ENCODE results near the gene P2RY6.

P2RY6 gene

GRCh38 chr11:73267906-73268540 is 4.1 kb upstream of the P2RY6 start:
- H3K36me3 ChIP-seq (ENCODE audit: control insufficient read depth, insufficient read depth, low read length) = no peaks in the 10 kb centered on the region
- H3K9ac ChIP-seq = no peak overlapping the region
- H3K4me2 ChIP-seq (ENCODE audit: low read length) = no peak overlapping the region
- H3K79me2 ChIP-seq = no peaks in the 10 kb centered on the region
- no peak overlapping the region for H3K4me3 ChIP-seq (ENCODE audit: low read depth, low read length)
- TF ChIP-seq CTCF (IDR thresholded peaks at IDR 0.05) = no peak
- no peaks in the 10 kb centered on the region for H3K9me3 ChIP-seq (ENCODE audit: control insufficient read depth, low read length)
- H3K4me1 ChIP-seq = no peaks in the 10 kb centered on the region
- H2AFZ ChIP-seq = no peak overlapping the region
- H3K27me3 ChIP-seq (ENCODE audit: control insufficient read depth, insufficient read depth, low read length) = no peaks in the 10 kb centered on the region
- H3K27ac ChIP-seq = no peak overlapping the region

- H3K4me3 ChIP-seq (ENCODE audit: low read depth, low read length) = no peak overlapping the region
- no peaks in the 10 kb centered on the region for H3K36me3 ChIP-seq (ENCODE audit: control insufficient read depth, insufficient read depth, low read length)
- H3K9ac ChIP-seq = no peak overlapping the region
- no peaks in the 10 kb centered on the region for H3K27me3 ChIP-seq (ENCODE audit: control insufficient read depth, insufficient read depth, low read length)
- TF ChIP-seq CTCF (IDR thresholded peaks at IDR 0.05) = no peak
- no peak overlapping the region for H3K27ac ChIP-seq
- H3K4me1 ChIP-seq = no peaks in the 10 kb centered on the region
- H3K9me3 ChIP-seq (ENCODE audit: control insufficient read depth, low read length) = no peaks in the 10 kb centered on the region
- no peaks in the 10 kb centered on the region for H3K79me2 ChIP-seq
- no peak overlapping the region for H3K4me2 ChIP-seq (ENCODE audit: low read length)
- H2AFZ ChIP-seq = no peak overlapping the region
Measured at GRCh38 chr11:73268671-73269271, 3.4 kb upstream of the P2RY6 start.

- Histone ChIP-seq H3K9ac (no peak overlapping the region), H3K4me2 (ENCODE audit: low read length) (no peak overlapping the region), H2AFZ (no peak overlapping the region), H3K27me3 (ENCODE audit: control insufficient read depth, insufficient read depth, low read length) (no peaks in the 10 kb centered on the region), H3K4me1 (no peaks in the 10 kb centered on the region), H3K4me3 (ENCODE audit: low read depth, low read length) (no peak overlapping the region), H3K79me2 (no peaks in the 10 kb centered on the region), H3K9me3 (ENCODE audit: control insufficient read depth, low read length) (no peaks in the 10 kb centered on the region), H3K27ac (no peak overlapping the region), H3K36me3 (ENCODE audit: control insufficient read depth, insufficient read depth, low read length) (no peaks in the 10 kb centered on the region)
- TF ChIP-seq CTCF (IDR thresholded peaks at IDR 0.05) = no peak
Measured at GRCh38 chr11:73269459-73270015, 2.6 kb upstream of the P2RY6 start.

- no peak for TF ChIP-seq CTCF (IDR thresholded peaks at IDR 0.05)
- H3K27me3 ChIP-seq (ENCODE audit: control insufficient read depth, insufficient read depth, low read length) = no peaks in the 10 kb centered on the region
- H3K9me3 ChIP-seq (ENCODE audit: control insufficient read depth, low read length) = no peaks in the 10 kb centered on the region
- H3K79me2 ChIP-seq = no peaks in the 10 kb centered on the region
- H3K4me1 ChIP-seq = no peaks in the 10 kb centered on the region
- H3K27ac ChIP-seq = no peak overlapping the region
- H2AFZ ChIP-seq = no peak overlapping the region
- no peak overlapping the region for H3K9ac ChIP-seq
- no peaks in the 10 kb centered on the region for H3K36me3 ChIP-seq (ENCODE audit: control insufficient read depth, insufficient read depth, low read length)
- no peak overlapping the region for H3K4me3 ChIP-seq (ENCODE audit: low read depth, low read length)
- H3K4me2 ChIP-seq (ENCODE audit: low read length) = no peak overlapping the region
Measured at GRCh38 chr11:73270016-73270854, 1.9 kb upstream of the P2RY6 start.

All from parathyroid adenoma (tissue), 2 donors.